Neural progenitor cell (in vitro differentiated cells): Measurements from ENCODE around the gene NLRP3. TPM values are rescaled to one million over a fixed set of nuclear protein-coding genes. Genes with fewer than 3 reads are reported as not detected.

Experiments
- DNase-seq: peaks from one replicate; pipeline ENCODE4 v3.0.0-alpha.2; 2016; ENCODE audit warnings: low spot score
- H2AFZ ChIP-seq: fragments of 200-600 bp; sonication (generic); replicated peaks from 2 replicates; pipeline ENCODE4 v1.6.1; 2016; ENCODE audit warnings: antibody characterized with exemption
- H3F3A ChIP-seq: fragments of 200-600 bp; sonication (generic); 2 replicates; pipeline ENCODE4 v1.6.1; 2016; ENCODE audit warnings: antibody characterized with exemption, low read depth
- H3K27ac ChIP-seq: fragments of 200-600 bp; sonication (generic); 2 replicates; pipeline ENCODE4 v1.5.1; 2016; ENCODE audit warnings: mild to moderate bottlenecking
- H3K27me3 ChIP-seq: fragments of 200-600 bp; sonication (generic); 2 replicates; pipeline ENCODE4 v1.6.1; 2016; ENCODE audit warnings: mild to moderate bottlenecking, moderate library complexity
- H3K36me3 ChIP-seq: fragments of 200-600 bp; sonication (generic); 2 replicates; pipeline ENCODE4 v1.5.1; 2016
- H3K4me1 ChIP-seq: fragments of 200-600 bp; sonication (generic); 2 replicates; pipeline ENCODE4 v1.6.1; 2016; ENCODE audit warnings: mixed run types
- H3K4me2 ChIP-seq: fragments of 200-600 bp; sonication (generic); 2 replicates; pipeline ENCODE4 v1.6.1; 2016
- H3K4me3 ChIP-seq: fragments of 200-600 bp; sonication (generic); 2 replicates; pipeline ENCODE4 v1.5.1; 2016
- H3K79me2 ChIP-seq: fragments of 200-600 bp; sonication (generic); 2 replicates; pipeline ENCODE4 v1.6.1; 2016; ENCODE audit warnings: low read depth
- H3K9ac ChIP-seq: fragments of 200-600 bp; sonication (generic); 2 replicates; pipeline ENCODE4 v1.6.1; 2016
- H3K9me3 ChIP-seq: fragments of 200-600 bp; sonication (generic); 2 replicates; pipeline ENCODE4 v1.5.1; 2016; ENCODE audit warnings: low read depth
- H4K20me1 ChIP-seq: fragments of 200-600 bp; sonication (generic); 2 replicates; pipeline ENCODE4 v1.6.1; 2016; ENCODE audit warnings: low read depth
- H3K27ac Mint-ChIP-seq: 3 replicates; pipeline ENCODE4 v1.8.0; 2021; ENCODE audit warnings: mixed read lengths
- H3K27me3 Mint-ChIP-seq: 2 replicates; pipeline ENCODE4 v1.8.0; 2022; ENCODE audit warnings: low read depth, mild to moderate bottlenecking, inconsistent platforms, moderate library complexity, mixed read lengths; ENCODE audit not compliant: insufficient read depth
- H3K36me3 Mint-ChIP-seq: 3 replicates; pipeline ENCODE4 v1.8.0; 2021; ENCODE audit warnings: mixed read lengths
- H3K4me1 Mint-ChIP-seq: 3 replicates; pipeline ENCODE4 v1.8.0; 2021; ENCODE audit warnings: mixed read lengths
- H3K4me3 Mint-ChIP-seq: 3 replicates; pipeline ENCODE4 v1.8.0; 2021; ENCODE audit warnings: mild to moderate bottlenecking, moderate library complexity, mixed read lengths
- H3K9me3 Mint-ChIP-seq: 3 replicates; pipeline ENCODE4 v1.8.0; 2020; ENCODE audit warnings: mixed read lengths
- CTCF ChIP-seq: fragments of 200-600 bp; sonication (generic); IDR thresholded peaks from 2 replicates; pipeline ENCODE4 v1.5.1; 2017; ENCODE audit warnings: antibody characterized with exemption, mild to moderate bottlenecking
- EZH2 ChIP-seq: fragments of 200-600 bp; sonication (generic); IDR thresholded peaks from 2 replicates; pipeline ENCODE4 v1.6.1; 2017; ENCODE audit warnings: antibody characterized with exemption, mild to moderate bottlenecking, moderate library complexity
- EZH2phosphoT487 ChIP-seq: fragments of 200-600 bp; sonication (generic); IDR thresholded peaks from 2 replicates; pipeline ENCODE4 v1.6.1; 2017; ENCODE audit warnings: antibody characterized with exemption
- total RNA-seq: library from RNA; depleted of rRNA; stranded (reverse); fragments of >200 nt; gene quantifications from 2 replicates; pipeline ENCODE4 v1.2.3, GENCODE V29; 2015; ENCODE audit warnings: low replicate concordance

The NLRP3 gene
- total RNA-seq, 1 donor from 2014 or later: 2.6 TPM

GRCh38 chr1:247387565-247387964 is 28.4 kb upstream of the NLRP3 start:
- Mint-ChIP-seq H3K4me3 (no peak overlapping the region), H3K9me3 (peaks cover 2% of the 10 kb centered on the region), H3K27ac (peak overlapping the region; percentile 1), H3K36me3 (no peaks in the 10 kb centered on the region), H3K4me1 (peaks cover 23% of the 10 kb centered on the region), H3K27me3 (peaks cover 8% of the 10 kb centered on the region)
- no peaks in the 10 kb centered on the region for H3K79me2 ChIP-seq
- peak overlapping the region; percentile 82 for H2AFZ ChIP-seq
- peaks cover 9% of the 10 kb centered on the region for H3F3A ChIP-seq
- H3K36me3 ChIP-seq: no peaks in the 10 kb centered on the region
- H3K4me2 ChIP-seq: peak overlapping the region; percentile 32
- H3K27ac ChIP-seq: no peak overlapping the region
- no peak overlapping the region for H3K9ac ChIP-seq
- H3K27me3 ChIP-seq: peaks cover 11% of the 10 kb centered on the region
- no peak overlapping the region for H3K4me3 ChIP-seq
- H4K20me1 ChIP-seq: no peaks in the 10 kb centered on the region
- DNase-seq: no peak
- TF ChIP-seq EZH2phosphoT487: no peak
- no peak for TF ChIP-seq CTCF
- no peak for TF ChIP-seq EZH2
- H3K9me3 ChIP-seq: no peaks in the 10 kb centered on the region
- H3K4me1 ChIP-seq: peaks cover 10% of the 10 kb centered on the region

GRCh38 chr1:247390116-247390791 is 25.7 kb upstream of the NLRP3 start:
- no peak overlapping the region for H3K27ac ChIP-seq
- H3K79me2 ChIP-seq: no peaks in the 10 kb centered on the region
- Mint-ChIP-seq H3K4me1 (peaks cover 23% of the 10 kb centered on the region), H3K27me3 (peaks cover 8% of the 10 kb centered on the region), H3K4me3 (no peak overlapping the region), H3K36me3 (no peaks in the 10 kb centered on the region), H3K9me3 (no peaks in the 10 kb centered on the region), H3K27ac (peak overlapping the region; percentile 48)
- no peak overlapping the region for H3K4me2 ChIP-seq
- TF ChIP-seq CTCF (peak; percentile 93), EZH2 (no peak)
- no peaks in the 10 kb centered on the region for H3K36me3 ChIP-seq
- no peaks in the 10 kb centered on the region for H4K20me1 ChIP-seq
- no peaks in the 10 kb centered on the region for H3K9me3 ChIP-seq
- no peak overlapping the region for H3K4me3 ChIP-seq
- H3K4me1 ChIP-seq: peaks cover 10% of the 10 kb centered on the region
- peaks cover 9% of the 10 kb centered on the region for H3F3A ChIP-seq
- peaks cover 11% of the 10 kb centered on the region for H3K27me3 ChIP-seq
- no peak overlapping the region for H3K9ac ChIP-seq
- H2AFZ ChIP-seq: no peak overlapping the region
- peak; percentile 87 for DNase-seq

GRCh38 chr1:247390996-247391395 is 25.0 kb upstream of the NLRP3 start:
- H3K4me1 Mint-ChIP-seq: peaks cover 23% of the 10 kb centered on the region
- Histone ChIP-seq H2AFZ (no peak overlapping the region), H3K27me3 (peaks cover 11% of the 10 kb centered on the region), H3F3A (peaks cover 9% of the 10 kb centered on the region), H3K4me1 (peaks cover 10% of the 10 kb centered on the region), H3K9me3 (no peaks in the 10 kb centered on the region), H3K79me2 (no peaks in the 10 kb centered on the region), H3K36me3 (no peaks in the 10 kb centered on the region), H4K20me1 (no peaks in the 10 kb centered on the region), H3K27ac (no peak overlapping the region), H3K9ac (no peak overlapping the region), H3K4me3 (no peak overlapping the region), H3K4me2 (no peak overlapping the region)
- H3K4me3 Mint-ChIP-seq: no peak overlapping the region
- no peaks in the 10 kb centered on the region for H3K9me3 Mint-ChIP-seq
- H3K27me3 Mint-ChIP-seq: peaks cover 8% of the 10 kb centered on the region
- DNase-seq: no peak
- no peaks in the 10 kb centered on the region for H3K36me3 Mint-ChIP-seq
- TF ChIP-seq CTCF (no peak), EZH2phosphoT487 (no peak)
- H3K27ac Mint-ChIP-seq: no peak overlapping the region
